GM11168 (cell line): ENCODE data around the gene ATP13A2.

Experiments
- in situ Hi-C: fragments of 300-500 bp; cut with MboI; formaldehyde crosslinking; loops from one replicate; pipeline ENCODE4 v1.12.0; 2022; ENCODE audit warnings: low sequenced_read_pairs; ENCODE audit not compliant: unreplicated experiment

The ATP13A2 gene, protein sequence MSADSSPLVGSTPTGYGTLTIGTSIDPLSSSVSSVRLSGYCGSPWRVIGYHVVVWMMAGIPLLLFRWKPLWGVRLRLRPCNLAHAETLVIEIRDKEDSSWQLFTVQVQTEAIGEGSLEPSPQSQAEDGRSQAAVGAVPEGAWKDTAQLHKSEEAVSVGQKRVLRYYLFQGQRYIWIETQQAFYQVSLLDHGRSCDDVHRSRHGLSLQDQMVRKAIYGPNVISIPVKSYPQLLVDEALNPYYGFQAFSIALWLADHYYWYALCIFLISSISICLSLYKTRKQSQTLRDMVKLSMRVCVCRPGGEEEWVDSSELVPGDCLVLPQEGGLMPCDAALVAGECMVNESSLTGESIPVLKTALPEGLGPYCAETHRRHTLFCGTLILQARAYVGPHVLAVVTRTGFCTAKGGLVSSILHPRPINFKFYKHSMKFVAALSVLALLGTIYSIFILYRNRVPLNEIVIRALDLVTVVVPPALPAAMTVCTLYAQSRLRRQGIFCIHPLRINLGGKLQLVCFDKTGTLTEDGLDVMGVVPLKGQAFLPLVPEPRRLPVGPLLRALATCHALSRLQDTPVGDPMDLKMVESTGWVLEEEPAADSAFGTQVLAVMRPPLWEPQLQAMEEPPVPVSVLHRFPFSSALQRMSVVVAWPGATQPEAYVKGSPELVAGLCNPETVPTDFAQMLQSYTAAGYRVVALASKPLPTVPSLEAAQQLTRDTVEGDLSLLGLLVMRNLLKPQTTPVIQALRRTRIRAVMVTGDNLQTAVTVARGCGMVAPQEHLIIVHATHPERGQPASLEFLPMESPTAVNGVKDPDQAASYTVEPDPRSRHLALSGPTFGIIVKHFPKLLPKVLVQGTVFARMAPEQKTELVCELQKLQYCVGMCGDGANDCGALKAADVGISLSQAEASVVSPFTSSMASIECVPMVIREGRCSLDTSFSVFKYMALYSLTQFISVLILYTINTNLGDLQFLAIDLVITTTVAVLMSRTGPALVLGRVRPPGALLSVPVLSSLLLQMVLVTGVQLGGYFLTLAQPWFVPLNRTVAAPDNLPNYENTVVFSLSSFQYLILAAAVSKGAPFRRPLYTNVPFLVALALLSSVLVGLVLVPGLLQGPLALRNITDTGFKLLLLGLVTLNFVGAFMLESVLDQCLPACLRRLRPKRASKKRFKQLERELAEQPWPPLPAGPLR

DNA sequence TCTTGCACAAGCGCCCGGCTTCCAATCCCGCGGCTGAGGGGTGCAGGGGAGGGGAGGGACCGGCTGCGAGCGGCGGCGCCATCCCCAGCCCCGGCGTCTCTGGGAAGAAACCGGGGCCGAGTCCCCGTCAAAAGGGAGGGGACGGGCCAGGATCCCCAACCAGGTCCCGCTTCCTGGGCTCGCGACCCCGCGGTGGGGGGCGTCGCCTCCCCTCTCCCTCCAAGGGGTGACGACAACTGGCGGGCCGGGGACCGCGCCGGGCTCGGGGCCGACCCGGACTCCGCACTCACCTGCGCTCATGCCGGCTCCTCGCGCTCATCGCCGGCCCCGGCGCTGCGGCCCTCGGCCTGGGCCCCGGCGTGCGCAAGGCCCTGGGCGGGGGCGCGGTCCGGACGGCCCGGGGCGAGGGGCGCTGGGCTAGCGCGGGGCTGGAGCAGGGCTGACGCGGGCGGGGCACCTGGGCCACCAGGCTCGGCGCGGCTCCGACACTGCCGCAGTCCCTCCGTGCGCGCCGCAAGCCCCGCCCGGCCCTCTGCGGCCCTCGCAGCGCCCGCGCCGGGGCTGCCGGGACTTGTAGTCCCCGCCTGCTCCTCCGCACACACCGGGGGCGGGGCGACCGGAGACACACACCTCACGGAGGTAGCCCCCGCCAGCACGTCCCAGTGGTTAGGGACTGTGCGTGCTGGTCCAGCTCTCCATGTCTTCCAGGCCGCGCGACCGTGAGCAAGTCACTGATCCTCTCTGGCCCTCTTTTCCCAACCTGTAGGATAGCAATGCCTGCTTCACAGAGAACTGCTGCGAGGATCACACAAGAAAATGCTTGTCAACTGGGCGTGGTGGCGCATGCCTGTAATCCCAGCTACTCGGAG is at the start of gene ATP13A2:
Gene ATP13A2 (minus strand): TSS at position 490 of the 869 bp plus-strand sequence. CDS start 190 bp downstream, at position 300.
- in situ Hi-C loops = no loop called here

DNA sequence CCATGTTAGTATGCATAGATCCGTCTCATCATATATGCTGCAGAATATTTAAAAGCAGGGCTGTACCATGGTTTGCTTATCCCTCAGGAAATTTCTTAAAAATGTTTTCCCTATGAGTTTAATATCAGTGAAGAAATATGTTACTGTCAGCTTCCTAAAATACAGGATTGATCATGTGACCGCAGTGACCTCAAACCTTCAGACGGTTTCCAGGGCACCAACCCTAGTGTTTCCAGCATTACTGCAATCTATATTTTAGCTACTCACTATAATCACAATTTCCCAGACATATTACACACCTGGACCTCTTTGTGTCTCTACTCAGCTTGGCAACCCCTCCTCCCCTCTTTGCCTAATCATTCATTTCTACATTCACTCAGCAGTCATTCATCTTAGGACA is 49.8 kb upstream of the ATP13A2 start:
- in situ Hi-C loops = no loop called here

DNA sequence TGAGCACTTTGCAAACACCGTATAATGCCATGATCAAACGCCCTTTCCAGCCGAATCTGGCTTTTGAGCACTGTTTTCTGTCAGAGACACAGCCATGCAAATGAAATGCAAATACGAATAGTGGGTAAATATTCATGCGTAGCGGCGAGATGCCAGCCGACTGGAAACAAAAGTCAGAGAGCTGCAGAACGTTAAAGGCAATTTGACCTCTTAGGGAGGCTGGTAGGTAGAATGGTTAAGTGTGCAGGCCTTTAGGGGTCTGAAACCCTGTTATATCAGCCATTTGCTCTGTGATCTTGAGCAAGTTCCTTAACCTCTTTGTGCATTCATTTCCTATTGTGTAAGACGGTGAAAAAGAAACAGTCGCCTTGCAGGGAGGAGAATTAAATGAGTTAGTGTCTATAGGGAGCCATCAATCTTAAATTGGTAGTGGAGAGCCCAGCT is 48.6 kb upstream of the ATP13A2 start:
- in situ Hi-C loops = no loop called here

DNA sequence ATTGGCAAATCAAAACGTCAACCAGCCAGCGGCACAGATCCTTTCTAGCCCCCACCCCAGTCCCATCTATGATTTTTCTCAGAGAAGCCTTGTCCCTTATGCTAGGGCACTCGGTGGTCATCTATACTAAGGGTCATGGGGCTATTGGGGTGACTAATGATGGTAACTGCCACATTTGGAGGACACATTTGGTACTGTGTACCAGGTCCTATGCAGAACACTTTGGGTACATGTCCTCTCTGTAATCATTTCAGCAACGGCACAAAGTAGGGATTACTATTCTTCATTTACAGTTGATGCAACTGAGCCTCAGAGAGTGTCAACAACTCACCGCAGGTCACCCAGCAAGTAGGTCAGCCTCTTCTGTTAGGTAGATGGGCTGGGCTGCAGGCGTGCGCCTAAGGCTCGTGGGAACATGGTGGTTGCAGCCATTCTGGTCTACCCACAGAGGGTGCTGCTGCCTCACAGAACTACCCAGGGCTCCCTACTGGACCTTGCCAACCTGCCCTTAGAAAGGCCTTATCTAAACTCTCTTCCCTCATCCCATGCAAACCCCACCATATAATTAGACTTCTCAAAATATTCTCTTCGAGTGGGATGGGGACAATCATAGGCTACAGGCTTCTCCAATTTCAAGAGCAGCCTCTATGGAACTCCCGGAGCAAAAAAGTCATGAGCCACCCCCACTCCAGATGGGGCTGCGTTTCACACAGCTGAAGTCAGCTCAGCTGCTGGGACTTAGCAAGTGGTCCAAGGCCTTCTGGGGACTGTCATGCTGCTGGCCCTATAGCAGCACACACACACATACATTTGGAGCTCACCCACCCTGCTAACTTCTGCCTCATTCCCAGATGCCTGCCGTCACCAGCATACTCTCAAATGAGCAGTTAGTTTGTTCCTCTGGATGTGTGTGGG is 47.9 kb upstream of the ATP13A2 start:
- in situ Hi-C loops = no loop called here

DNA sequence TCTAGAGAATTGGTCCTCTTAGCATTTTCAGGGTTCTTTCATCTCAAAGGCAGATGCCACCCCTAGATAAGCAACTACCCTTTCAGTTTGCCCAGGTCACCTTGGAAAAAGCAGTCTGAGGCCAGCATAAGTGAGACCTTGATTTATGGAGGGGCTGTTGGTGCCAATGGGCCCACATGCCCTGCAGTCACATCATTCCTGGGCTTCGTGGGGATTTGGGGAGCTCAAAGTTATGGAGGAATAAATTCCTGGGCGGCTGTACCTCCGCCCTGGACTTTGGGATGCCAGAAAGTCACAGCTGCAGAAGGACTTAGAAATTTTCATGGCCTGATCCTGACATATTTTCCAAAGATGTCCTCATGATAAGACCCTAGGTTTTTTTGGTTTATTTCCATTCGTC is 44.8 kb upstream of the ATP13A2 start:
- in situ Hi-C loops = no loop called here

DNA sequence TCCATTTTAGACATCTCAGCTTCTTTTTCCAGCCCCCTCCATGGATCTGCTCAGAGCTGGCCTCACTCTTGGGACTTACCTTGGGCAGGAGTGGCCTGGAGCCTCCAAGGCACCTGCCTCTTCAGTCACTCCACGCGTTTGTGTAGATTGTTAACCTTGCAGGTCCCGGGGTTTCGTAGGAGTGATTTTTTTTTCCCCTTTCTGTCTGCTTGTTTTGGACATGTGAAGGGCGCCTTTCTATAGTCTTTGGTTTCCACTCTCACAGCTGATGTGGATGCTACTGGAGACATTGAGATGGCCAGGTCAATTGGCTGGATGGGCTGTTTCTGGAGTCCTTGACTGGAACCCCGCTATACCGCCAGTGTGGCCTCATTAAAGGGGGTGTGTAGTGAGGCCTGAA is 44.1 kb upstream of the ATP13A2 start:
- in situ Hi-C loops = no loop called here

DNA sequence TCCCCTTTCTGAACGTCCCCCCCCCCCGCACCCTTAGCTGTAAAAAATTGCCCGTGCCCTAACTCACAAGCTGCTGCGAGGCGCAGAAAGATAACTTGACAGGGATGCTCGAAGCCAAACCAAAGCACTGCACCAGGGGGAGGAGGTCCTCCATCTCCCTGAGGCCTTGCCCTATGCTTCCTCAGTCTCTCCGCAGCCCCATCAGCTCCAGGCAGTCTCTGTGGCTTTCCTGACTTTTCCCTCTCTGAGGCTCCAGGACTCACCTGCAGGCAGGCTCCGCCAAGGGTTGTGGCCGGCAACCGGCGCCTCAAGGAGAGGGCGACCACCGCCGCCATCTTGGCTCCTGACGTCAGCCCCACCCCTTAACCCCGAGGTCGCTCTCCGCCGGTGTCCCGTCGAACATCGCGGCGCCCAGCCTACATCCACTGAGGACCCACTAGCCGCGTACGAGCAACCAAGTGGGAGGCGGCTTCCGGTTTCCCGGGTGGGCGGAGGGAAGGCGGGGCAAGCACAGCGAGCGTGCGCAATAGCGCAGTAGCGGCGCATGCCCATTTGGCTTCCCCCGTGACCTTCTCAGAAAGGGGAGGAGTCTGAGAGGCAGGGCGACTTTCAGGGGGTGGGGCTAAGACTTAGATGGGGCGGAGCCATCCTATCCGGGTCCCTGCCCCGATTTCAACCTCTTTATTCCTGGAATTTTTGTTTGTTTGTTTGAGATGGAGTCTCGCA is 42.1 kb upstream of the ATP13A2 start, which contains the start of gene SDHB:
Gene SDHB (minus strand): TSS at position 348 of the 726 bp plus-strand sequence. CDS start 13 bp downstream, at position 335.
- in situ Hi-C loops = no loop called here

DNA sequence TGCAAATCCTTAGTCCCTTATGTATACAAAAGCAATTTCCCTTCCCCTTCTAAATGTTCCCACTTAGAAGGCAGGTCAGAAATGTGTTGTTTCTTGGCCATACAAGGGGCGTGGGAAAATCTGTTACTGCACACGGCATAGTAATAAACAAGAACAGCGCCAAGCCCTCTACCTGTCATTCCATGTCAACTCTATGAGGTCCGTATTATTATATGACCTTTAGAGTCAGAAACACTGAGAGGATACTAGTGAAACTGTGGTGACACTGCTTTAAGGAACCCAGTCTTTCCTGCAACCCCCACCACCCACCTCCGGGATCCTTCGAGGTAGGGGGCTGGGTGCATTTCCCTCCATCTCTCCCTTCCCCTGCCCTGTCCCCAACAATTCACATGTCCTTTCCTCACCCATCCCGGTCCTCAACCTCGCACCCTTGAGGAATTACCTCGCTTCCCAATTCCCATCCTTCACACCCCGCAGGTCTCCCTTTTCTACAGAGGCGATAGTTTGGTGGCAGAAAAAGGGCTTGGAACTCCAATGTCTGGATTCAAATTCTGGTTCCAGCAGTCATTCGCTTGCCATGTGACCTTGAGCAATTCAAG is 41.5 kb upstream of the ATP13A2 start:
- in situ Hi-C loops = no loop called here

DNA sequence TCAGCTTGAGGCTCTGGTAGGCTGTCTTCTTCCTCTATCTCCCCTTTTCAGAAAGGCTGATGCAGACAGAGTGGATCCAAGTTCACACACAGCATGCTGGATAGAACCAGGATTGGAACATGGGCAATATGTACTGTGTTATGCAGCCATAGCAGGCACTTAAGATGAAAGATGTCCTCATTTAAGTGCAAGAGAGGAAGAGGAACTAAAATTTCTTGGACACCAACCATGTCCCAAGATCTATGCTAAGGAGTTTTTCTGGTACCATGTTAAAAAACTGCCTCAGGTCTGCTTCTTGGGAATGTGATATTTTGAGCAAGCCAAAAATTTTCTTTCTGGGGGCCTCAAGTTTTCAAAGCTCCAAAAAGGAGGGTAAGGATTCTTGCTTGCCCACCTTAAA is 40.9 kb upstream of the ATP13A2 start:
- in situ Hi-C loops = no loop called here

DNA sequence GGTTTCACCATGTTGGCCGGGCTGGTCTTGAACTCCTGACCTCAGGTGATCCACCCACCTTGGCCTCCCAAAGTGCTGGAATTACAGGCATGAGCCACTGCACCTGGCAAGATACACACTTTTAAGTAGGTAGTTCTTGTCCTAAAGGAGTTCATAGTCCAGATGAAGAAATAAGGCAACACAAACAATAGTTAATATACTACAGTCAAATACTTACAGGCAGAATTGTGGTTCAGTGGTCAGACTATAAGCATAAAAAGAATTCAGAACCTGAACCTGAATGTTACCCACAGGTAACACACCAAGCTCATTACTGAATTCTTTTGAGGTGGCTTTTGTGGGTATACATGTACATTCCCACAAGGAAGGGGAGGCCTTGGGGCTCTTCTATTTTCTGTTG is 40.3 kb upstream of the ATP13A2 start:
- in situ Hi-C loops = no loop called here

DNA sequence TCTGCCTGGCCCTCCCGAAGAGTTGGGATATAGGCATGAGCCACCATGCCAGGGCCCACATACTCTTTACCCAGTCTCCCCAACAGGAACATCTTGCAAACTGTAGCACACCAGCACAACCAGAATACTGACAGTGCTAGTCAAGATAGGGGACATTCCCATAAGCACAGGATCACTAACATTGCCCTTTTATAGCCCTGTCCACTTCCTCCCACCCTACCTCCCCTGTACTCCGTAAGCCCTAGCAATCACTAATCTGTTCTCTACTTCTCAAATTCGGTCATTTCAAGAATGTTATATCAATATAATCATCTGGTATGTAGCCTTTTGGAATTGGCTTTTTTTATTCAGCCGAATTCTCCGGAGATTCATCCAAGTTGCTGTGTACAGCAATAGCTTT is 36.2 kb upstream of the ATP13A2 start:
- in situ Hi-C loops = loop anchor here (10.0 kb wide), 1 partner anchor 93 kb away; no protein-coding TSS in a partner anchor

DNA sequence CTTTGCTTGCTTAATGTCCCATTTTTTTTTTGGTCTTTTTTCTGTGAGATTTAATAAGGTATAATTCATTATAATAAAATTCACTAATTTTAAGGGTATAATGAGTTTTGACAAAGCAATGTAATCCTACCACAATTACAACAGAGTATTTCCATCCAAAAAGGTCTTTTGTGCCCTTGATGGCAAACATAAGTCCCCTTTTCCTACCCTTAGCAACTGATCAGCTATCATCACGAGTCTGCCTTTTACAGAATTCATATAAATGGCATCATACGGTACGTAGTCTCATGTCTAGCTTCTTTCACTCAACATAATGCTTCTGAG is 34.6 kb upstream of the ATP13A2 start:
- in situ Hi-C loops = loop anchor here (10.0 kb wide), 1 partner anchor 91 kb away; no protein-coding TSS in a partner anchor

DNA sequence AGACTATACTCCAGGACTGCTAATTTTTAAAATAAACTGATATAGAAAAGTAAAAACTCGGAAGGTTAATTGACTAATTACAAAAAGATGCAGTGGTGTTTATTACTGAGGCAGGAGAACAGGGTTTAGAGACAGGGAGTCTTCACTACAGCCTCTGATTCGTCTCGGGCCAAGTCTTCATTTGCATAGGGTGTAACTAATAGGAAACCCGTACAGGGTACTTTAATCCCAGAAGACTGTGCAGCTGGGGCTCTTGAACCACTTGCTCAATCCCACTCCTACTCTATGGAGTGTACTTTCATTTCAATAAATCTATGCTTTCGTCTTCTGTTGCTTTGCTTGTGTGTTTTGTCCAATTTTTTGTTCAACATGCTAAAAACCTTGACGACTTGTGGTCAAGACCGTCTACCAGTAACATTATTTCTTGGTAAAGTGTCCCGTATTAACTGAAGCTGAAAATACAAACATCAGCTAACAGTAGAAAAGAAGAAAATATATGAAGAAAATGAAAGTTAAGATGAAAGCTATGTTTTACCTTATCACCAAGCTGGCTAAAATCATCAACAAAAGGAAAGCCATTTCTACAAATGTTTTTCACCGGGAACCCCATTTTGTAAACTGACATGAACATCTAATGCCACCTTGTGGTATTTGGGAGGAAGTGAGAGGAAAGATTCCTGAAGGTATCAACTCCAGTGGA is 34.1 kb upstream of the ATP13A2 start:
- in situ Hi-C loops = loop anchor here (10.0 kb wide), 1 partner anchor 91 kb away; no protein-coding TSS in a partner anchor

DNA sequence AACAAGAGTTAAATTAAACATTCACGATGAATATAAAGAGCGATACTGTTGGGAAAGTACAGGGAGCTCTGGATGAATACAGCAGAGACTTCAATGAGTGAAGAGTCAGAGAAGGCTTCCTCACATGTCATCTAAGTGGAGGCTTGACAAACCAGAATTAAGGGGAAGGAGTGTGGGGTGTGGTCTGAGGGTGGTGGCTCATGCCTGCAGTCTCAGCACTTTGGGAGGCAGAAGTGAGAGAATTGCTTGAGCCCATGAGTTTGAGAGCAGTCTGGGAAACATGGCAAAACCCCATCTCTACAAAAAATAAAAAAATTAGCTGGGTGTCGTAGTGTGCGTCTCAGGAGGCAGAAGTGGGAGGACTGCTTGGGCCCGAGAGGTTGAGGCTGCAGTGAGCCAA is 33.4 kb upstream of the ATP13A2 start:
- in situ Hi-C loops = loop anchor here (10.0 kb wide), 1 partner anchor 90 kb away; no protein-coding TSS in a partner anchor

DNA sequence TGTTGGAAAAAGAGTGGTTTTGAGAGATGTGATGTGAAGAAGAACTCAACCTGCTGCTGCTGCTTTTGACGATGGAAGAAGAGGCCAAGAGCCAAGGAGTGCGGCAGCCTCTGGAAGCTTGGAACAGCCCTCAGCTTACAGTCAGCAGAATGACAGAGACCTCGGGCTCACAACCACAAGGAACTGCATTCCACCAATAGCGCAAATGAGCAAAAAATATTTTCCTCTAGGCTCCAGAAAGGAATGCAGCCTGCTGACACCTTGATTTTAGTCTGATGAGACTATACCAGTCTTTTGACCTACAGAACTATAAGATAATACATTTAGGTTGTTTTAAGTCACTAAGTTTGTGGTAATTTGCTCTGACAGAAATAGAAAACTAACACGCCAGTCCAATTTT is 31.9 kb upstream of the ATP13A2 start:
- in situ Hi-C loops = loop anchor here (10.0 kb wide), 1 partner anchor 89 kb away; no protein-coding TSS in a partner anchor

DNA sequence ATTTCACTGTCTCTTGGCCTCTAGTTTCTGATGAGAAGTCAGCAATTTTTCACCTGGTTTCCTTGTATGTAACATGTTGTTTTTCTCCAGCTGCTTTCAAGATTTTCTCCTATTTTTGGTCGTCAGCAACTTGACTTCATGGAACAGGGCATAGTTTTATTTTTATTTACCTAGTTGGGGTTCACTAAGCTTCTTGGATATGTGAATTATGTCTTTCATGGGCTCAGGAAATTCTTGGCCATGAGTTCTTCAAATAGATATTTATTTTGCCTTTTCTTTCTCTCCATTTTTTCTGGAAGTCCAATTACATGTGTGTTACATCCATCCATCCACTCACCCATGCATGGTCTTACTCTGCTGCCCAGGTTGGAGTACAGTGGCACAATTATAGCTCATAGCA is 28.4 kb upstream of the ATP13A2 start:
- in situ Hi-C loops = loop anchor here (10.0 kb wide), 1 partner anchor 85 kb away; no protein-coding TSS in a partner anchor

DNA sequence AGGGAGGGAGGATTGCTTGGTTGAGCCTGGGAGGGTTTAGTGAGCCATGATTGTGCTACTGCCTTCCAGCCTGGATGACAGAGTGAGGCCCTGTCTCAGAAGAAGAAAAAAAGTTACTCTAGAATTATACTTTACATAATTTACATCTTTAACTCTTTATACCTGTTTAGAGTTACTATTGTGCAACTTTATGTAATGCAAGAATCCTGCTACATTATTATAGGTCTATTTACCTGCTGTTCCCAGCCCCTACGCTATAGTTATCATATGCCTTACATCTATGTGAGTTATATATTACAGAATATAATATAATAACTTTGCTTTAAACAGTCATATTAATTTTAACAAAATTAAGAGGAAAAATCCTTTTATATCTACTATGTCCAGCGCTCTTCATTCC is 27.8 kb upstream of the ATP13A2 start:
- in situ Hi-C loops = no loop called here
